ENCODE results near the gene IL5.

- TF ChIP-seq ZNF274 (CRISPR knock-in tag; IDR thresholded peaks at IDR 0.05) (no peak), CTCF (CRISPR knock-in tag; IDR thresholded peaks at IDR 0.05) (no peak), FOXK1 (CRISPR knock-in tag; IDR thresholded peaks at IDR 0.05; ENCODE audit: borderline replicate concordance, low read depth) (no peak), BRCA1 (CRISPR knock-in tag; IDR thresholded peaks at IDR 0.05) (no peak), THRA (CRISPR knock-in tag; IDR thresholded peaks at IDR 0.05; ENCODE audit: borderline replicate concordance) (no peak), POLR2AphosphoS5 (IDR thresholded peaks at IDR 0.05; ENCODE audit: low read depth, low read length) (no peak), ZNF3 (CRISPR knock-in tag; IDR thresholded peaks at IDR 0.05) (no peak), REST (IDR thresholded peaks at IDR 0.05; ENCODE audit: borderline replicate concordance in 1 of 2, low read depth in 1 of 2, low read length in 2 of 2) (no peak), AFF4 (CRISPR knock-in tag; IDR thresholded peaks at IDR 0.05) (no peak), KAT2B (IDR thresholded peaks at IDR 0.05; ENCODE audit: borderline replicate concordance, low read depth, low read length) (no peak), DNMT3B (CRISPR knock-in tag; conservative IDR thresholded peaks at IDR 0.05) (no peak), SMAD3 (CRISPR knock-in tag; IDR thresholded peaks at IDR 0.05) (no peak), ZNF10 (CRISPR knock-in tag; IDR thresholded peaks at IDR 0.05; ENCODE audit: borderline replicate concordance, low read depth) (no peak)
These were observed 45.8 kb downstream of the IL5 start for GRCh38 chr5:132497488-132497997.

All from HepG2 (cell line).